HEK293 (cell line): Measurements from ENCODE around the gene SH3RF3.

Source experiments
- BCL11B ChIP-seq: fragments of 450-650 bp; formaldehyde crosslinking; IDR thresholded peaks from 2 replicates; pipeline ENCODE4 v1.5.1; 2016; ENCODE audit warnings: low read depth, missing biosample characterization, missing genetic modification characterization
- CTCF ChIP-seq: fragments of 450-650 bp; formaldehyde crosslinking; IDR thresholded peaks from 2 replicates; pipeline ENCODE4 v1.5.1; 2016; ENCODE audit warnings: missing biosample characterization, missing genetic modification characterization
- INSM2 ChIP-seq: fragments of 450-650 bp; formaldehyde crosslinking; IDR thresholded peaks from 2 replicates; pipeline ENCODE4 v1.5.1; 2016; ENCODE audit warnings: missing biosample characterization, missing genetic modification characterization
- KLF1 ChIP-seq: fragments of 450-650 bp; formaldehyde crosslinking; IDR thresholded peaks from 2 replicates; pipeline ENCODE4 v1.5.1; 2016; ENCODE audit warnings: missing biosample characterization, missing genetic modification characterization
- MEIS1 ChIP-seq: sonication (generic); formaldehyde crosslinking; IDR thresholded peaks from 2 replicates; pipeline ENCODE4 v1.8.1; 2022; ENCODE audit warnings: missing genetic modification reagents, mild to moderate bottlenecking, borderline replicate concordance
- MZF1 ChIP-seq: fragments of 450-650 bp; formaldehyde crosslinking; IDR thresholded peaks from 2 replicates; pipeline ENCODE4 v1.5.1; 2017; ENCODE audit warnings: missing biosample characterization, missing genetic modification characterization, borderline replicate concordance
- PRDM2 ChIP-seq: fragments of 450-650 bp; formaldehyde crosslinking; IDR thresholded peaks from 2 replicates; pipeline ENCODE4 v1.5.1; 2016; ENCODE audit warnings: missing biosample characterization, missing genetic modification characterization, borderline replicate concordance
- SP7 ChIP-seq: fragments of 450-650 bp; formaldehyde crosslinking; IDR thresholded peaks from 2 replicates; pipeline ENCODE4 v1.5.1; 2016; ENCODE audit warnings: missing biosample characterization, missing genetic modification characterization
- YY2 ChIP-seq: fragments of 450-650 bp; formaldehyde crosslinking; IDR thresholded peaks from 2 replicates; pipeline ENCODE4 v1.5.1; 2016; ENCODE audit warnings: missing biosample characterization, missing genetic modification characterization
- ZBTB26 ChIP-seq: fragments of 450-650 bp; formaldehyde crosslinking; optimal IDR thresholded peaks from 2 replicates; pipeline ENCODE3; 2016; ENCODE audit warnings: missing biosample characterization, mild to moderate bottlenecking, missing genetic modification characterization
- ZBTB48 ChIP-seq: fragments of 450-650 bp; formaldehyde crosslinking; IDR thresholded peaks from 2 replicates; pipeline ENCODE4 v1.5.1; 2016; ENCODE audit warnings: missing biosample characterization, missing genetic modification characterization
- ZEB2 ChIP-seq: fragments of 450-650 bp; formaldehyde crosslinking; IDR thresholded peaks from 2 replicates; pipeline ENCODE4 v1.5.1; 2016; ENCODE audit warnings: missing biosample characterization, missing genetic modification characterization
- ZNF169 ChIP-seq: fragments of 450-650 bp; formaldehyde crosslinking; IDR thresholded peaks from 2 replicates; pipeline ENCODE4 v1.5.1; 2016; ENCODE audit warnings: missing biosample characterization, missing genetic modification characterization
- ZNF19 ChIP-seq: fragments of 450-650 bp; formaldehyde crosslinking; IDR thresholded peaks from 2 replicates; pipeline ENCODE4; 2016; ENCODE audit warnings: missing biosample characterization, missing genetic modification characterization, low read depth
- ZNF23 ChIP-seq: fragments of 450-650 bp; formaldehyde crosslinking; IDR thresholded peaks from 2 replicates; pipeline ENCODE4 v1.5.1; 2016; ENCODE audit warnings: missing biosample characterization, missing genetic modification characterization, borderline replicate concordance
- ZNF248 ChIP-seq: fragments of 450-650 bp; formaldehyde crosslinking; IDR thresholded peaks from 2 replicates; pipeline ENCODE4 v1.5.1; 2017; ENCODE audit warnings: missing biosample characterization, missing genetic modification characterization
- ZNF274 ChIP-seq, 2 experiments: fragments of 200-500 bp in 1 of 2; fragments of 450-650 bp in 1 of 2; sonication (Bioruptor generic) in 1 of 2; formaldehyde crosslinking in 1 of 2; IDR thresholded peaks; 2 replicates each; pipeline versions ENCODE4 v1.5.1 to v1.6.1; 2014 to 2016; ENCODE audit warnings: borderline replicate concordance in 1 of 2, inconsistent platforms in 1 of 2, low read length in 1 of 2, missing biosample characterization in 1 of 2, missing genetic modification characterization in 1 of 2
- ZNF341 ChIP-seq: fragments of 450-650 bp; formaldehyde crosslinking; IDR thresholded peaks from 2 replicates; pipeline ENCODE4; 2016; ENCODE audit warnings: low read depth, missing biosample characterization, missing genetic modification characterization
- ZNF354C ChIP-seq: fragments of 450-650 bp; formaldehyde crosslinking; IDR thresholded peaks from 2 replicates; pipeline ENCODE4 v1.5.1; 2016; ENCODE audit warnings: missing biosample characterization, missing genetic modification characterization, low read depth, borderline replicate concordance
- ZNF366 ChIP-seq: fragments of 450-650 bp; formaldehyde crosslinking; conservative IDR thresholded peaks from 2 replicates; pipeline ENCODE4 v1.5.1; 2016; ENCODE audit warnings: missing biosample characterization, missing genetic modification characterization
- ZNF426 ChIP-seq: fragments of 450-650 bp; formaldehyde crosslinking; IDR thresholded peaks from 2 replicates; pipeline ENCODE4 v1.5.1; 2017; ENCODE audit warnings: missing biosample characterization, missing genetic modification characterization, mild to moderate bottlenecking, inconsistent platforms, moderate library complexity
- ZNF501 ChIP-seq: fragments of 450-650 bp; formaldehyde crosslinking; IDR thresholded peaks from 2 replicates; pipeline ENCODE4 v1.5.1; 2016; ENCODE audit warnings: missing biosample characterization, missing genetic modification characterization
- ZNF514 ChIP-seq: fragments of 450-650 bp; formaldehyde crosslinking; IDR thresholded peaks from 2 replicates; pipeline ENCODE4 v1.5.1; 2016; ENCODE audit warnings: missing biosample characterization, missing genetic modification characterization
- ZNF555 ChIP-seq: fragments of 450-650 bp; formaldehyde crosslinking; conservative IDR thresholded peaks from 2 replicates; pipeline ENCODE4 v1.5.1; 2017; ENCODE audit warnings: missing biosample characterization, mild to moderate bottlenecking, missing genetic modification characterization, inconsistent platforms
- ZNF561 ChIP-seq: fragments of 450-650 bp; IDR thresholded peaks from 2 replicates; pipeline ENCODE4 v1.5.1; 2018; ENCODE audit warnings: missing biosample characterization, missing genetic modification characterization, borderline replicate concordance
- ZNF626 ChIP-seq: fragments of 450-650 bp; sonication (Bioruptor Pico); formaldehyde crosslinking; IDR thresholded peaks from 2 replicates; pipeline ENCODE4 v1.5.1; 2018; ENCODE audit warnings: missing biosample characterization, missing genetic modification characterization, inconsistent platforms
- ZNF837 ChIP-seq: fragments of 450-650 bp; formaldehyde crosslinking; IDR thresholded peaks from 2 replicates; pipeline ENCODE4 v1.5.1; 2016; ENCODE audit warnings: missing biosample characterization, missing genetic modification characterization
- ZSCAN5A ChIP-seq: fragments of 450-650 bp; formaldehyde crosslinking; IDR thresholded peaks from 2 replicates; pipeline ENCODE4 v1.5.1; 2016; ENCODE audit warnings: missing biosample characterization, missing genetic modification characterization

Gene SH3RF3

GRCh38 chr2:109135359-109136197 is 6.6 kb downstream of the SH3RF3 start (continued):
- TF ChIP-seq PRDM2 (tag by site-specific recombination) (no peak), ZNF626 (no peak), ZNF366 (tag by site-specific recombination) (no peak), ZNF169 (tag by site-specific recombination) (no peak), ZBTB48 (tag by site-specific recombination) (no peak), BCL11B (tag by site-specific recombination) (no peak), KLF1 (tag by site-specific recombination) (no peak), ZEB2 (no peak), SP7 (tag by site-specific recombination) (no peak), ZNF341 (tag by site-specific recombination) (peak; percentile 26; the same call in 1 of the 2 replicates), ZNF837 (tag by site-specific recombination) (no peak), ZNF23 (tag by site-specific recombination) (no peak), ZNF501 (tag by site-specific recombination) (no peak), MZF1 (tag by site-specific recombination) (no peak), ZNF514 (no peak), ZNF426 (tag by site-specific recombination) (no peak), ZSCAN5A (tag by site-specific recombination) (no peak), ZNF248 (tag by site-specific recombination) (no peak), ZNF354C (tag by site-specific recombination) (no peak), ZBTB26 (tag by site-specific recombination) (no peak), ZNF19 (tag by site-specific recombination) (no peak), MEIS1 (CRISPR knock-in tag) (no peak), ZNF274 (IDR thresholded peaks at IDR 0.05; ENCODE audit: low read length) (no peak), ZNF274 (tag by site-specific recombination; IDR thresholded peaks at IDR 0.05; ENCODE audit: borderline replicate concordance) (no peak), CTCF (tag by site-specific recombination) (no peak), ZNF561 (tag by site-specific recombination) (no peak), INSM2 (tag by site-specific recombination) (no peak), YY2 (tag by site-specific recombination) (no peak), ZNF555 (tag by site-specific recombination) (no peak)
